Measurements from ENCODE around the gene HMSD.

HMSD gene, protein sequence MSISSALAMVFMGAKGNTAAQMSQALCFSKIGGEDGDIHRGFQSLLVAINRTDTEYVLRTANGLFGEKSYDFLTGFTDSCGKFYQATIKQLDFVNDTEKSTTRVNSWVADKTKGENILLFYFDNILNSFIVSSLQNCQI

DNA sequence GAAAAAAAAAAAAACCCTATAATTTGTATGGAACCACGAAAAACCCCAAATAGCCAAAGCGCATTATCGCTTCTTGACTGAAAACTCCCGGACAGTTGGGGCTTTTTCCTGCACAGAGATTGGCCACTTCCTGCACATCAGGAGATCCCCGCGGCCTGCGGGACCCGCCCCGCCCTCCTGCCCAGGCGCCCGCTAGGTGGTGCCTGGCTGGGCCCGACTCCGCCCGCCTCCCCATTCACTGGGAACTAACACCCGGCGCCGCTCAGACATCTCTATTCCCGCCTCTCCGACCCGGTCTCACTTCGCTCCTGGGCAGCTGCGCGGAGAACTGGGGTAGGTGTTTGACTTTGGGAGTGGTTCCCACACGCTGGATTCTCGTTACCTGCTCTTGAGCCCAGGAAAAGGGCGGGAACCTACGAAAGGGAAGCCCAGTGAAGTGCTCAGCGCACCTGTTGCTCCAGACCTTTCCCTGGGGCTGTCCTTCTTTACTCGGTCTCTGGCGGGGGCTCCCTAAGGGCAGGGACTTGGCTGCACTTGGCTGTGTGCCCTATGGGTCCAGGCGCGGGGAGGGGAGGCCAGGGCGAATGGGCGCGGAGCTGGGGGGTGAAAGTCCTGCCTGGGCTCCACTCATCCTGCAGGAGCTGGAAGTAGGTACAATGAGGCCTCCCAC lies at the start of gene HMSD:
Gene HMSD, plus strand, starts transcription at position 234 of the 670 bp plus-strand sequence. CDS start 4,155 bp downstream, outside the sequence.
- Histone ChIP-seq H3K27me3 (ENCODE audit: control insufficient read depth, insufficient read depth, low read length) (no peaks in the 10 kb centered on the region), H3K9ac (ENCODE audit: low read length) (no peak within 1 kb of the TSS), H3K4me1 (ENCODE audit: control insufficient read depth, insufficient read depth, low read length) (no peaks in the 10 kb centered on the region), H3K36me3 (ENCODE audit: control insufficient read depth, insufficient read depth, low read length) (no peaks in the 10 kb centered on the region), H3K27ac (ENCODE audit: low read depth, low read length) (no peak within 1 kb of the TSS), H3K4me3 (ENCODE audit: low read length) (peak within 1 kb of the TSS; percentile 40)

DNA sequence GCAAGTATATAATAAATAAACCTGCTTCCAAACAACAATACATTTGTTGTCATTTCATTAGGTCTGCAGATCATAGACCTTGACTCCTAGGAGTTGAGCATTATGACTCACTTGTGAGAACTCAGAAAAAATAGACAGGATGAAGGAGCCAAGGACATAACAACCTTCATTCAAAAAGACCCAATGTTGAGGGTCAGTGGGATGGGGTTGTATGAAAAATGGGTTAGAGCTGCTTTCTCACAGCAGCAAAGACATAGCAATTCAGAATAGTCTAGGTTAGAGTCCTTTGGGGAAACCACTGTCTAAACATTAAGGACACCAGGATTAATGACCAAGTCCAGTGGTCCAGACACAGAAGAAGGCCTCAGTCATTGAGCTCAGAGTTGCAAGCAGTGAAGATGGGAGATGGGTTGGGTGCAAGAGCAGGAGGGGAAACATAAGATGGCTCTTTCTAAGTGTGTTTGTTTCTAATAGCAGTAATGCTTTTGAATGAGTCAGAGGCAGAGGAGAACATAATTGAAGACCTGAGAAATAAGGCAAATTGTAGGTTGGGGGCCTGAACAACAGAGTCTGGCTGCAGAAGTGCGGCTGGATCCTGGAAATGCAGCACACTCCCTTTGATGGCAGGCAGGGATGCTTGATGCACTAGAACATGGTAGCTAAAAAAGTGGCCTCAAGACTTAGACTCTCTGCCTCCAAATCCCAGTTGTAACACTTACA lies 45.1 kb upstream of the HMSD start:
- Histone ChIP-seq H3K27ac (ENCODE audit: low read depth, low read length) (no peak overlapping the region), H3K36me3 (ENCODE audit: control insufficient read depth, insufficient read depth, low read length) (no peaks in the 10 kb centered on the region), H3K27me3 (ENCODE audit: control insufficient read depth, insufficient read depth, low read length) (no peaks in the 10 kb centered on the region), H3K4me1 (ENCODE audit: control insufficient read depth, insufficient read depth, low read length) (no peaks in the 10 kb centered on the region), H3K4me3 (ENCODE audit: low read length) (no peak overlapping the region), H3K9ac (ENCODE audit: low read length) (no peak overlapping the region)

DNA sequence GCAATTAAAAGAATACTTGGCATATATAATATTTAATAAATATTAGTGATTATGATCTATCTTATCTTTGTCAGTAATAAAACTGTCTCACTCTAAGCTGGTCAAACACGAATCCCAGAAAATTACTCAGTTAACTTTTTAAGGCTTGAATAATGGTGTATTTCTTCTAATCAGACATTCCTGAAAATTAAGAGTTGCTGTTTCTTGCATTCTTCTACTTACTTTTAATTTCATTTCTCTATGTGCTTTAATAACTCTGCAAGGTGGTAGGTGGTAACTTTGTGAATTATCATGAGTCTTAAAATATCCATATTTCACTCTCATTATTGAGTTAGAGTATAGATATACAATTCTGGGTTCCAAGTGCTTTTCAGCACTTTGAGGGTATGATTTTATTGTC lies 44.4 kb upstream of the HMSD start:
- H3K4me3 ChIP-seq (ENCODE audit: low read length), result no peak overlapping the region
- H3K27me3 ChIP-seq (ENCODE audit: control insufficient read depth, insufficient read depth, low read length), result no peaks in the 10 kb centered on the region
- no peak overlapping the region for H3K9ac ChIP-seq (ENCODE audit: low read length)
- H3K36me3 ChIP-seq (ENCODE audit: control insufficient read depth, insufficient read depth, low read length), result no peaks in the 10 kb centered on the region
- H3K27ac ChIP-seq (ENCODE audit: low read depth, low read length), result no peak overlapping the region
- no peaks in the 10 kb centered on the region for H3K4me1 ChIP-seq (ENCODE audit: control insufficient read depth, insufficient read depth, low read length)

DNA sequence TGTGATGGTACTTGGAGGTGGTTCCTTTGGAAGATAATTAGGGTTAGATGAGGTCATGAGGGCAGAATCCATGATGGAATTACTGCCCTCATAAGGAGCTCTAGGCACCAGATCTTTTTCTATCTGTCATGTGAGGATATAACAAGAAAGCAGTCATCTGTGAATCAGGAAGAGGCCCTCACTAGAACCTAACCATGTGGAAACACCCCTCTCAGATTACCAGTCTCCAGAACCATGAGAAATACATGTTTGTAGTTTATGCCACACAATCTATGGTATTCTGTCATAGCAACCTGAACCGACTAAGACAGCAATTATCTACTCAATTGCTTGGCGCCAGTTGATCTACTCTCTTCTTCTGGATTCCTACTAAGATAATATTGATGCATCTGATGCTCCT lies 43.7 kb upstream of the HMSD start:
- Histone ChIP-seq H3K27me3 (ENCODE audit: control insufficient read depth, insufficient read depth, low read length) (no peaks in the 10 kb centered on the region), H3K27ac (ENCODE audit: low read depth, low read length) (no peak overlapping the region), H3K4me3 (ENCODE audit: low read length) (no peak overlapping the region), H3K9ac (ENCODE audit: low read length) (no peak overlapping the region), H3K36me3 (ENCODE audit: control insufficient read depth, insufficient read depth, low read length) (no peaks in the 10 kb centered on the region), H3K4me1 (ENCODE audit: control insufficient read depth, insufficient read depth, low read length) (no peaks in the 10 kb centered on the region)

DNA sequence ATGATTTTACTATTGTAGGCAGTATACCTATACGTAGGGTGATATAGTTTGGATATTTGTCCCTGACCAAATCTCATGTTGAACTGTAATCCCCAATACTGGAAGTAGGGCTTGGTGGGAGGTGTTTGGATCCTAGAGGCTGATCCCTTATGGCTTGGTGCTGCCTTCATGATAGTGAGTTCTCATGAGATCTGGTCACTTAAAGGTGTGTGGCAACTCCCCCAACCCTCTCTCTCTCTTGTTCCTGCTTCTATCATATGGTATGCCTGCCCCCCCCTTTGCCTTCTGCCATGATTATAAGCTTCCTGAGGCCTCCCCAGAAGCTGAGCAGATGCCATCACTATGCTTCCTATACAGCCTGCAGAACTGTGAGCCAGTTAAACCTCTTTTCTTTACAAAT lies 43.0 kb upstream of the HMSD start:
- no peaks in the 10 kb centered on the region for H3K27me3 ChIP-seq (ENCODE audit: control insufficient read depth, insufficient read depth, low read length)
- H3K36me3 ChIP-seq (ENCODE audit: control insufficient read depth, insufficient read depth, low read length), result no peaks in the 10 kb centered on the region
- no peak overlapping the region for H3K4me3 ChIP-seq (ENCODE audit: low read length)
- no peak overlapping the region for H3K9ac ChIP-seq (ENCODE audit: low read length)
- no peak overlapping the region for H3K27ac ChIP-seq (ENCODE audit: low read depth, low read length)
- H3K4me1 ChIP-seq (ENCODE audit: control insufficient read depth, insufficient read depth, low read length), result no peaks in the 10 kb centered on the region

DNA sequence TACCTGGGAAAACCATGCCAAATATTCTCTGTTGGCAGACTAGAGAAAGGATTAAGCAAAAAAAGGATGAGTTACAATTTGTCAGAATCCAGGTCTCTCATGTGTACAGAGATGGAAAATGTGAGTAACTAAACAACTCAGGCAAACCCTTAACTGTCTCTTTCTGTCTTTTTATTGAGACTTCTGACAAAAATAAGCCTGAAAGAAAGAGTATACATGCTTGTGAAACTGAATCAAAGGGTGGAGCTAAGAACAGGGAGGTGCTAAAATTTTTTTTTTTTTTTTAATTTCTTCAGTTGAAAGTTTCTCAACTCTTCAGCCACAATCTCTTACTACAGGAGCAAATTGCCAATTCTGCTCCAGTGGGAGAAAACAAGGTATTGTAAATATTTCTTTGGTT lies 41.4 kb upstream of the HMSD start, which contains the start of gene SERPINB10:
Gene SERPINB10, plus strand, starts transcription at position 295 of the 400 bp plus-strand sequence. CDS start 7,553 bp downstream, outside the sequence.
- Histone ChIP-seq H3K27ac (ENCODE audit: low read depth, low read length) (no peak within 1 kb of the TSS), H3K36me3 (ENCODE audit: control insufficient read depth, insufficient read depth, low read length) (no peaks in the 10 kb centered on the region), H3K4me1 (ENCODE audit: control insufficient read depth, insufficient read depth, low read length) (no peaks in the 10 kb centered on the region)

DNA sequence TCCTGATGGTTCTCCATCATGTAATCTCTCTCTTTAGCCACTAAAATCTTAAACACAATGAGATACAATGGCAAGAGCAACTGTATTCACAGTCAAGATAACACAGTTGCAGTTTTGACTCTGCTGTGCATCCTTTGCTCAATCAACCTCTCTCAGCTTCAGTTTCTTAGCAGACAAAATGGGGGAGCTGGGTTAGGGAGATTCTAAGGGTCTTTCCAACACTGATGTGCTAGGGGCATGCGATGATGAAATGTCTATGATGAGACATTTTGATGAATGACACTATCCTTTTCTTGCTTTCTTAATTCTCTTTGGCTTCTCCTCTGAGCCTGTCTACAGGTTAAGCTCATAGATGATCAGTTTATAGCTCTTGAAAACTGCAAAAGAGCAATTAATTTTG lies 40.2 kb upstream of the HMSD start:
- no peaks in the 10 kb centered on the region for H3K27me3 ChIP-seq (ENCODE audit: control insufficient read depth, insufficient read depth, low read length)
- H3K27ac ChIP-seq (ENCODE audit: low read depth, low read length), result no peak overlapping the region
- H3K9ac ChIP-seq (ENCODE audit: low read length), result no peak overlapping the region
- H3K4me3 ChIP-seq (ENCODE audit: low read length), result no peak overlapping the region
- H3K36me3 ChIP-seq (ENCODE audit: control insufficient read depth, insufficient read depth, low read length), result no peaks in the 10 kb centered on the region
- H3K4me1 ChIP-seq (ENCODE audit: control insufficient read depth, insufficient read depth, low read length), result no peaks in the 10 kb centered on the region

More for the DNA sequence above, 41.4 kb upstream of the HMSD start, which contains the start of gene SERPINB10:
- H3K27me3 ChIP-seq (ENCODE audit: control insufficient read depth, insufficient read depth, low read length), result no peaks in the 10 kb centered on the region
- H3K4me3 ChIP-seq (ENCODE audit: low read length), result no peak within 1 kb of the TSS
- H3K9ac ChIP-seq (ENCODE audit: low read length), result no peak within 1 kb of the TSS

DNA sequence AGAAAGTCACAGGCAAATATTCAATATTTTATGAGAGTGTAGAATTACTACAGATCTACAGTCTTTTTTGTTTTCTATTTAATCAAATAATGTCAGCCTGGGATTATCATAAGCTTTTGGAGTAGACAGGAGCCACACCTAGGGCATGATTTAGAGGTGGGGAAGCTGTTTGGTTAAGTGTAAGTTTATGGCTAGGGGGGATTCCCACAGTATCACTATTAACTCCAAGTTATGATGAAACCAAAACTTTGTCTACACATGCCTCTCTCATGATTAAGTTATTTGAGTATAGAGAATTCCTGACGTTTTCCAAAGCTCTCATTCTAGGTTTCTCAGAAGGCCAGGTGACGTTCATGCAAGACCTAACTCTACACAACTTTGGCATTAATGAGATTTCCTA lies 39.2 kb upstream of the HMSD start:
- Histone ChIP-seq H3K36me3 (ENCODE audit: control insufficient read depth, insufficient read depth, low read length) (no peaks in the 10 kb centered on the region), H3K9ac (ENCODE audit: low read length) (no peak overlapping the region), H3K27ac (ENCODE audit: low read depth, low read length) (no peak overlapping the region), H3K27me3 (ENCODE audit: control insufficient read depth, insufficient read depth, low read length) (no peaks in the 10 kb centered on the region), H3K4me3 (ENCODE audit: low read length) (no peak overlapping the region), H3K4me1 (ENCODE audit: control insufficient read depth, insufficient read depth, low read length) (no peaks in the 10 kb centered on the region)

DNA sequence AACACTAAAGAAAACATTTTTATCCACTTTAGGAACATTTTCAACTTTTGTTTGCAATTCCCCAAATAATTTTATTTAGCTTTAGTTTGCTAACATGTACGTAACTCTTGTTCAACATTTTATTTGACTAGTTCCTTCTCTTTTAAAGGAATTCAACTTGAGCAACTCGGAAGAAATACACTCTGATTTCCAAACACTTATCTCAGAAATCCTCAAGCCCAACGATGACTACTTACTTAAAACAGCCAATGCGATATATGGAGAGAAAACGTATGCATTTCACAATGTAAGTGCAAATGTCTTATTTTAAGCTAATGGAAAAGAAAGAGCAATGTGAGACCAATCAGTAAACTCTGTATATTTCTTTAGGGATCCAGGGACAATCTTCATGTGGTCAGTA lies 31.3 kb upstream of the HMSD start:
- Histone ChIP-seq H3K27me3 (ENCODE audit: control insufficient read depth, insufficient read depth, low read length) (no peaks in the 10 kb centered on the region), H3K4me3 (ENCODE audit: low read length) (no peak overlapping the region), H3K36me3 (ENCODE audit: control insufficient read depth, insufficient read depth, low read length) (no peaks in the 10 kb centered on the region), H3K27ac (ENCODE audit: low read depth, low read length) (no peak overlapping the region), H3K4me1 (ENCODE audit: control insufficient read depth, insufficient read depth, low read length) (no peaks in the 10 kb centered on the region), H3K9ac (ENCODE audit: low read length) (no peak overlapping the region)

DNA sequence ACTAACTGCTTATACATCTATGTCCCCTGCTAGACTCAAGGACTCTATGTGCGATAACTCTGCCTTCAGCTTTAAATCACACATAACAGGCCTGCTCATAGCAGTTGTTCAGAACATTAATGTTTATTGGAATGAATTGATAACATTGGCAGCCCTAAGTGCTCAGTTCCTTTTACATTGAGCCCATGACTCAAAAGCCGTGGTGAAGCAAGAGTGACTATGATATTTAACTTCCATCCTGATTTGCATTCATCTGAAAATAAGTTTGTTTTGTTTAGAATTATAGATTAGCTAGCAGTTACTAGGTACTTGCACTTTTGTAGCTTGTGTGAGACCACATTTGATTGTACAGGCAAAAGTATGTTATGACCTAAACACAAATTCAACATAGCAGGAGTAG lies 27.1 kb upstream of the HMSD start:
- H3K36me3 ChIP-seq (ENCODE audit: control insufficient read depth, insufficient read depth, low read length), result no peaks in the 10 kb centered on the region
- no peak overlapping the region for H3K27ac ChIP-seq (ENCODE audit: low read depth, low read length)
- no peak overlapping the region for H3K9ac ChIP-seq (ENCODE audit: low read length)
- H3K27me3 ChIP-seq (ENCODE audit: control insufficient read depth, insufficient read depth, low read length), result no peaks in the 10 kb centered on the region
- no peak overlapping the region for H3K4me3 ChIP-seq (ENCODE audit: low read length)
- no peaks in the 10 kb centered on the region for H3K4me1 ChIP-seq (ENCODE audit: control insufficient read depth, insufficient read depth, low read length)

DNA sequence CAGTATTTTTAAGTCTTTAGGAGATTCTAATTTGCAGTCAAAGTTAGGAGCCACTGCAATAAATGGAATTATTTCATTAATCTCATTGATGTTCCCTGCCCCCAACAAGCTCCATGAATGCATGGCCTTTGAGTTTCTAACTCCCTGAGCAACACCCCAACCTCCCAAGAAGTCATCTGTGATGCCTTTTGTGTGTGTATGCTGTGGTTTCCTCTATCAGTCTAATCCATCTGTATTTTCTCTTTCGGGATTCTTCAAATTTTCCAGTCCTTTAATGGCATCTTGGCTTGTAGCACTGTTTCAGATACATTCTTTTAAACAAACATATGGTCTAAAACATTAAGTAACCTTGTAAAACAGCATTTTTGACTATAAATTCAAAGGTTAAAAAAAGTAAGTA lies 24.6 kb upstream of the HMSD start:
- H3K27me3 ChIP-seq (ENCODE audit: control insufficient read depth, insufficient read depth, low read length), result no peaks in the 10 kb centered on the region
- H3K9ac ChIP-seq (ENCODE audit: low read length), result no peak overlapping the region
- no peak overlapping the region for H3K27ac ChIP-seq (ENCODE audit: low read depth, low read length)
- no peaks in the 10 kb centered on the region for H3K36me3 ChIP-seq (ENCODE audit: control insufficient read depth, insufficient read depth, low read length)
- H3K4me1 ChIP-seq (ENCODE audit: control insufficient read depth, insufficient read depth, low read length), result no peaks in the 10 kb centered on the region
- H3K4me3 ChIP-seq (ENCODE audit: low read length), result no peak overlapping the region

DNA sequence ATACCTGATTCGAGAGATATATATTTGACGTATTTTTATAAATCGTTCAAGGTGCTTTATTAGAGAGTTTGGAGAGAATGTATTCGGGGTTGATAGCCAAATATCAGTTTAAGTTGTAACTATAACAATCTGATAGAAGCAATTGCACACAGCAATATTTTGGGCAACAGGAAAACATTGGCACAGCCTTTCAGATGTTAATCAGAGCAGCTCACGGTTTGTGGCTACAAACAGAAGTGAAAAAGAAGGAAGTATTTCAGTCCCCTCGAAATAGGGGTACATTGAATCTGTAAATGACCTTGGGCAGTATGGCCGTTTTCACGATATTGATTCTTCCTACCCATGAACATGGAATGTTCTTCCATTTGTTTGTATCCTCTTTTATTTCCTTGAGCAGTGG lies 20.8 kb upstream of the HMSD start:
- no peak overlapping the region for H3K4me3 ChIP-seq (ENCODE audit: low read length)
- no peaks in the 10 kb centered on the region for H3K36me3 ChIP-seq (ENCODE audit: control insufficient read depth, insufficient read depth, low read length)
- no peak overlapping the region for H3K9ac ChIP-seq (ENCODE audit: low read length)
- H3K4me1 ChIP-seq (ENCODE audit: control insufficient read depth, insufficient read depth, low read length), result no peaks in the 10 kb centered on the region
- H3K27me3 ChIP-seq (ENCODE audit: control insufficient read depth, insufficient read depth, low read length), result no peaks in the 10 kb centered on the region
- H3K27ac ChIP-seq (ENCODE audit: low read depth, low read length), result no peak overlapping the region

Data from rectal smooth muscle tissue (tissue), 1 donor.